Central memory CD8-positive, alpha-beta T cell (primary cell): Measurements from ENCODE around the gene PRKRA.

Source experiments
- ATAC-seq: fragments of 150-1000 bp; cut with Tn5 transposase; replicated peaks from 2 replicates; pipeline ENCODE4 v1.10.0; 2022; ENCODE audit warnings: mild to moderate bottlenecking, moderate FRiP score, moderate number of reproducible peaks; ENCODE audit not compliant: poor library complexity, severe bottlenecking; ENCODE audit errors: extremely low read depth
- DNase-seq, 2 donors: peaks; one replicate each; pipeline ENCODE4 v3.0.0; 2021; ENCODE audit warnings: low spot score in 2 of 2
- H3K27ac Mint-ChIP-seq: one replicate; pipeline ENCODE4 v1.8.0; 2022; ENCODE audit warnings: low read depth, mild to moderate bottlenecking, moderate library complexity, mixed read lengths
- H3K27me3 Mint-ChIP-seq: one replicate; pipeline ENCODE4 v1.8.0; 2022; ENCODE audit warnings: mixed read lengths
- H3K36me3 Mint-ChIP-seq: one replicate; pipeline ENCODE4 v1.8.0; 2022; ENCODE audit warnings: mild to moderate bottlenecking, moderate library complexity, mixed read lengths; ENCODE audit not compliant: insufficient read depth
- H3K4me1 Mint-ChIP-seq: one replicate; pipeline ENCODE4 v1.8.0; 2022; ENCODE audit warnings: mixed read lengths
- H3K4me3 Mint-ChIP-seq: one replicate; pipeline ENCODE4 v1.8.0; 2022; ENCODE audit warnings: mild to moderate bottlenecking, moderate library complexity, mixed read lengths
- H3K9me3 Mint-ChIP-seq: one replicate; pipeline ENCODE4 v1.8.0; 2022; ENCODE audit warnings: mixed read lengths

Gene PRKRA

DNA sequence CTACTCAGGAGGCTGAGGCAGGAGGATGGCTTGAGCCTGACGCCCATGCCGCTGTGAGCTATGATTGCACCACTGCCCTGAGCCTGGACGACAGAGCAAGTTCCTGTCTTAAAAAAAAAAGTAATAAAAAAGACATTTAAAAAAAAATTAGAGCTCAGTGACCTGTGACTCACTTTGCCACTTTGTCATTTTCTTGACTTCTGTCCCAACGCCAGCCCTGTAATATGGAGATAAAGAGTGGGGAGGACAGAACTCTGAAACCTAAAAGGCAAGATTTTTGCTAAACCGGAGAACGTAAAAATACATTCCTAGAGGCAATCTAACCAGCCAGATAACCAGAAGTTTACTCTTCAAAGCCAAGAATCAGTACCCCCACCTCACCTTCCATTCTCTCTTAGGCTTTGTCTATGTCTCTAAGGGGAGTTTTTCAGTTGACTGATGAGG lies 49.0 kb downstream of the PRKRA start:
- Mint-ChIP-seq H3K9me3 (no peaks in the 10 kb centered on the region), H3K36me3 (no peaks in the 10 kb centered on the region), H3K4me1 (peaks cover 5% of the 10 kb centered on the region), H3K4me3 (no peak overlapping the region), H3K27ac (no peak overlapping the region), H3K27me3 (no peaks in the 10 kb centered on the region)
- ATAC-seq = no peak
- DNase-seq = no peak

GRCh38 chr2:178397002-178397605 lies 53.9 kb downstream of the PRKRA start:
- Mint-ChIP-seq H3K4me3 (no peak overlapping the region), H3K27ac (no peak overlapping the region), H3K9me3 (no peaks in the 10 kb centered on the region), H3K36me3 (no peaks in the 10 kb centered on the region), H3K4me1 (no peaks in the 10 kb centered on the region), H3K27me3 (no peaks in the 10 kb centered on the region)
- ATAC-seq (no peak), DNase-seq (no peak)

DNA sequence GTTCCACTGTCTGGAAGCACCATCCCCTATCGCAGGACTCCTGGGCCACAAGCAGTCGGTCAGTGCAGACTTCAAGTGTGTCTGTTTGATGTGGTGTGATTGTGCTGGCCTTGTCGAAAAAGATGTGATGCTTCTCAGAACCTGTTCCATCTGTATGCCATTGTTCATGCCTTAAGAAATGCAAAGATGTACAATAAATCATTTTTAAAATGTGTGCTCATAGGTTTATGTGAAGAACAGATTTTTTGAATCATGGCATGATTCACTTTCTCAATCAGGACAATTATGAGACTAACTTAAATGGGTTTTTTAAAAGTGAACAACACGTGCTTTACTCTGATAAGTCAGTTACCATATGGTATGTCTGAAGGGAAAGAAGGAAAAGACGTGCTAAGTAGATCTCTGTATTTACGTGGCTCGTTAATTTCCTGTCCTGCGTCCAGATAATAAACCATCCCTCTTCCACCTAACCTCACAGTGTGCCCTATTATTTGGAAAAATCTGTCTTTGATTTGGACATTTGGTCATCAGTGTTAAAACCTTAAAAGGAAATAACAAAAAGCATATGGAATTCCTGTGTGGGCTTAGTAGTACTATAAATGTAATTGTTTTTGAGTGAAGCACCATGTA lies 54.9 kb downstream of the PRKRA start:
- H3K4me1 Mint-ChIP-seq = no peaks in the 10 kb centered on the region
- no peak overlapping the region for H3K4me3 Mint-ChIP-seq
- no peak overlapping the region for H3K27ac Mint-ChIP-seq
- ATAC-seq (no peak), DNase-seq (no peak)
- no peaks in the 10 kb centered on the region for H3K36me3 Mint-ChIP-seq
- no peaks in the 10 kb centered on the region for H3K9me3 Mint-ChIP-seq
- H3K27me3 Mint-ChIP-seq = no peaks in the 10 kb centered on the region

DNA sequence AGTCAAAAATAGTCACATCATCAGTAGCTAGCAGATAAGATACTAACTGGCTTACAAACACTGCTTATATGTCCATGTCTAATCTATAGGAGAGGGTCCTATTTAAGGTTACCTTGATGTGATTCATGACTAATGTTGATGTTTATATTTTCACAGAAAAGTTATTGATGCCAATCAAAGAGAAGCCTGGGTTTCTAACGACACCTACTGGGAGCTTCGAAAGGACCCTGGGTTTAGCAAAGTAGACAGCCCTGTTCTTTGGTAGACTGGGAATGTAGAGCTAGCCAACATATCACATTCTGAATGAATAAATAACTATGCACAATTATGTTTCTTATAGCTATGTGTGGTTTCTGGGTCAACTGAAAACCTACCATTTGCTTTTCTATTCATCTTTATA lies 55.7 kb downstream of the PRKRA start:
- H3K36me3 Mint-ChIP-seq = no peaks in the 10 kb centered on the region
- peaks cover 4% of the 10 kb centered on the region for H3K27me3 Mint-ChIP-seq
- no peaks in the 10 kb centered on the region for H3K9me3 Mint-ChIP-seq
- no peaks in the 10 kb centered on the region for H3K4me1 Mint-ChIP-seq
- DNase-seq = no peak
- no peak for ATAC-seq
- H3K27ac Mint-ChIP-seq = no peak overlapping the region
- H3K4me3 Mint-ChIP-seq = no peak overlapping the region

DNA sequence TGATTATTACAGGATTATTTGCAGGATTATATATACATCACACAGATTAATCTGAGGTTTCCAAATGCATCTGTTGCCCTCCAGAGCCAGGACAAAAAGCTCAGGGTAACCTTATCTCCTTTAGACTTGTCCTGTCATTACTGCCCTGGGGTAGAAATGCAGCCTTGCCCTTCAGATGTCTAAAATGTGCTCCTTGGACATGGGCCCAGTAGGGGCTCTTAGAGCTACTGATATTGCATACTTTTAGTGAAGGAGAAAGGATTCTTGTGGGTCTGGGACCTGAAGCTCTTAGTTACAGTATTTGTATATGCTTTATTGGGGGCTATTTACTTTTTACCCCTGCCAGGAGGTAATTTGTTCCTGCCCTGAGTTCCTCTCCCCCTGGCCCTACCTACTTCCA lies 56.1 kb downstream of the PRKRA start:
- H3K4me1 Mint-ChIP-seq = no peaks in the 10 kb centered on the region
- H3K4me3 Mint-ChIP-seq = no peak overlapping the region
- DNase-seq = no peak
- H3K9me3 Mint-ChIP-seq = no peaks in the 10 kb centered on the region
- no peak overlapping the region for H3K27ac Mint-ChIP-seq
- peaks cover 9% of the 10 kb centered on the region for H3K27me3 Mint-ChIP-seq
- ATAC-seq = no peak
- no peaks in the 10 kb centered on the region for H3K36me3 Mint-ChIP-seq

GRCh38 chr2:178392215-178392614 lies 58.8 kb downstream of the PRKRA start:
- peaks cover 9% of the 10 kb centered on the region for H3K27me3 Mint-ChIP-seq
- no peak for ATAC-seq
- H3K36me3 Mint-ChIP-seq = no peaks in the 10 kb centered on the region
- no peak for DNase-seq
- no peak overlapping the region for H3K27ac Mint-ChIP-seq
- H3K4me3 Mint-ChIP-seq = no peak overlapping the region
- peaks cover 3% of the 10 kb centered on the region for H3K4me1 Mint-ChIP-seq
- no peaks in the 10 kb centered on the region for H3K9me3 Mint-ChIP-seq

GRCh38 chr2:178391701-178392100 lies 59.3 kb downstream of the PRKRA start:
- Mint-ChIP-seq H3K9me3 (no peaks in the 10 kb centered on the region), H3K27ac (no peak overlapping the region), H3K4me1 (peaks cover 5% of the 10 kb centered on the region), H3K36me3 (no peaks in the 10 kb centered on the region), H3K27me3 (peaks cover 9% of the 10 kb centered on the region), H3K4me3 (no peak overlapping the region)
- DNase-seq (no peak), ATAC-seq (no peak)

DNA sequence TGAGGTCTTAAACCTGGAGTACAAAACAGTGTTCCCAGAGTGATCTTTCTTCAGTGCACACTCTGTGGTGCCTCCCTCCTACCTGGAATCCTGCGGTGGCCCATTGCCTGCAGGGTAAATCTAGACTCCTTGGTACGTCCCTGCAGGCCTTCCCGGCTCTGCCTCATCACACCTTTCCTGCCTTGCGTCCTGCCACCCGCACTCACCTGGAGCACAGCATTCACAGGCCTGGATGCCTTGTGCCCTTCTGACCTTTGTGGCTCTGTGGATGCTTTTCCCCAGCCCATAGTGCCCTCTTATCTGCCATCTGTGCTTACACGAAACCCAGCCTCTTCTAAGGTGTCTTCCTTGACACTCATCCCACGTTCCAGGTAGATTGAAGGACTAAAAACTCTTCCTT lies 62.7 kb downstream of the PRKRA start:
- no peaks in the 10 kb centered on the region for H3K9me3 Mint-ChIP-seq
- peaks cover 9% of the 10 kb centered on the region for H3K27me3 Mint-ChIP-seq
- ATAC-seq (no peak), DNase-seq (no peak)
- H3K36me3 Mint-ChIP-seq = no peaks in the 10 kb centered on the region
- no peak overlapping the region for H3K4me3 Mint-ChIP-seq
- peaks cover 5% of the 10 kb centered on the region for H3K4me1 Mint-ChIP-seq
- no peak overlapping the region for H3K27ac Mint-ChIP-seq

DNA sequence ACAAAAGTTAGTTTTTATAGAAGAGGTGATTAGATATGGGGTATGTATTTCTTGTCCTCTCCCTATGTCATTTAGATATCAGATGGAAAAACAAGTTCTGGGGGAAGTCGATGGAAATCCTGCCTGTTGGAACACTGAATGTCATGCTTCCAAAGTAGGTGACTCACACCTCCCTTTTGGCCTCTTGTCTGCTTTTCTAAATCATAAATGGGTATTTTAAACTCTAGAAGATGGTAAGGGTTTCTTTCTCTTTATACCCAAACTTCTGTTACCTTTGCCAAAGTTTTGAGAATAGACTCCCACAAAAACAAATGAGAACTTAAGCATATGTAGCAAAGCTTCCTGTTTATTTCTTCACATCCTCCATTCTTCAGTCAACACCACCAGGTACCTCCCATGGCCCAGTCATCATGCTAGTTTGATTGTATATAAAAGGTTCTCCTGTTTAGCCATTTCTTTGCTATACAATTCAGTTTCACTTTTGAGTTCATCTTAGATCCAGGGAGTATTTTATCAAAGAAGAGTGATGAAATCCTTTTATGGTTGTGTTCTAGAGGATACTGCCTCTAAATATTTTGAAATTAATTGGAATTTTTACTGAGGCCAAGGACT lies 63.9 kb downstream of the PRKRA start:
- DNase-seq (no peak), ATAC-seq (no peak)
- peaks cover 5% of the 10 kb centered on the region for H3K4me1 Mint-ChIP-seq
- peaks cover 9% of the 10 kb centered on the region for H3K27me3 Mint-ChIP-seq
- H3K36me3 Mint-ChIP-seq = no peaks in the 10 kb centered on the region
- H3K4me3 Mint-ChIP-seq = no peak overlapping the region
- no peaks in the 10 kb centered on the region for H3K9me3 Mint-ChIP-seq
- no peak overlapping the region for H3K27ac Mint-ChIP-seq

- Mint-ChIP-seq H3K27me3 (peaks cover 8% of the 10 kb centered on the region), H3K27ac (no peak overlapping the region), H3K4me3 (no peak overlapping the region), H3K9me3 (no peaks in the 10 kb centered on the region), H3K4me1 (peaks cover 5% of the 10 kb centered on the region), H3K36me3 (no peaks in the 10 kb centered on the region)
- no peak for DNase-seq
- ATAC-seq = no peak
Observed at GRCh38 chr2:178385595-178386148, 65.3 kb downstream of the PRKRA start.

DNA sequence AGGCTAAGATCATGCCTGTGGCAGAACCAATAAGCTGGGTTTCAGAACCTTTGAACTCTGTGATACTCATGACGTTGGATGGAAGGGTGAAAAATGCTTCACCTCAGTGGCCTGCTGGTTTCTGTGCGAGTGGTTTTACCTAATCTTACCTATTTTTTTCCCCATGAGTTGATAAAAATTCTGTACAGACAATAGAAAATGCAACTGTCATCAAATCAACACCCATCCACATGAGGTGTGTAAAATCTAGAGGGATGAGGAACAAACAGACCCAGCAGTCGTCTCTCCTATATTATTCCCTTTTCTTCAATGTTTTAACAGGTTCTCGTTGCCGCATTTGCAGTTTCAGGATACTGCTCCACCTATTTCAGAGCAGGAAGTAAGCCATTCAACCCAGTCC lies 67.3 kb downstream of the PRKRA start:
- Mint-ChIP-seq H3K4me3 (no peak overlapping the region), H3K36me3 (no peaks in the 10 kb centered on the region), H3K27ac (no peak overlapping the region), H3K27me3 (no peaks in the 10 kb centered on the region), H3K4me1 (peaks cover 5% of the 10 kb centered on the region), H3K9me3 (no peaks in the 10 kb centered on the region)
- ATAC-seq (no peak), DNase-seq (no peak)
